PC-3 (cell line): ENCODE results near the gene GPRC5C. TPM values are rescaled to one million over a fixed set of nuclear protein-coding genes. Genes with fewer than 3 reads are reported as not detected.

Experiments
- ATAC-seq: fragments of 200-7000 bp; cut with Tn5 transposase; 2 replicates; pipeline ENCODE4 v1.9.1; 2020; ENCODE audit warnings: mild to moderate bottlenecking, moderate library complexity
- BruUV-seq: library from RNA; stranded (reverse); fragments of 400-500 nt; replicated peaks from 2 replicates; lab custom pipeline; 2021; lab: Mats Ljungman, UMichigan
- CTCF ChIA-PET: fragments of 300-600 bp; sonication (Branson Sonifier 250); formaldehyde crosslinking; loops from one replicate; lab custom pipeline; 2022; ENCODE audit warnings: antibody characterized with exemption; lab: Charles Lee
- POLR2A ChIA-PET: fragments of 300-600 bp; sonication (Branson Sonifier 250); formaldehyde crosslinking; loops from one replicate; lab custom pipeline; 2022; ENCODE audit warnings: antibody characterized with exemption; ENCODE audit not compliant: unreplicated experiment; lab: Charles Lee
- DNase-seq: peaks from one replicate; pipeline ENCODE4 v3.0.0-alpha.2; 2015
- H2AFZ ChIP-seq: fragments of 300-600 bp; sonication (generic); 2 replicates; pipeline ENCODE4 v1.6.0; 2016; ENCODE audit warnings: antibody characterized with exemption, low read length
- H3F3A ChIP-seq: fragments of 300-600 bp; sonication (generic); one replicate; pipeline ENCODE4 v1.6.0; 2017; ENCODE audit warnings: antibody characterized with exemption, low read length, control low read depth, mild to moderate bottlenecking; ENCODE audit not compliant: unreplicated experiment
- H3K27ac ChIP-seq: fragments of 300-600 bp; sonication (generic); 2 replicates; pipeline ENCODE4 v1.5.1; 2016; ENCODE audit warnings: mild to moderate bottlenecking, low read length
- H3K27me3 ChIP-seq: fragments of 300-600 bp; sonication (generic); 2 replicates; pipeline ENCODE4 v1.6.1; 2016; ENCODE audit warnings: low read length, mixed read lengths
- H3K36me3 ChIP-seq: fragments of 300-600 bp; sonication (generic); 2 replicates; pipeline ENCODE4 v1.6.1; 2016; ENCODE audit warnings: low read depth, mixed run types, low read length, mixed read lengths
- H3K4me1 ChIP-seq: fragments of 300-600 bp; sonication (generic); 2 replicates; pipeline ENCODE4 v1.5.1; 2016; ENCODE audit warnings: low read length; ENCODE audit not compliant: insufficient read depth
- H3K4me2 ChIP-seq: fragments of 300-600 bp; sonication (generic); 2 replicates; pipeline ENCODE4 v1.6.0; 2016; ENCODE audit warnings: low read length
- H3K4me3 ChIP-seq: fragments of 300-600 bp; sonication (generic); 2 replicates; pipeline ENCODE4 v1.5.1; 2016; ENCODE audit warnings: mild to moderate bottlenecking, low read length, mixed read lengths
- H3K79me2 ChIP-seq: fragments of 300-600 bp; sonication (generic); 2 replicates; pipeline ENCODE4 v1.6.1; 2017; ENCODE audit warnings: low read length, mixed read lengths
- H3K9ac ChIP-seq: fragments of 300-600 bp; sonication (generic); 2 replicates; pipeline ENCODE4 v1.6.0; 2016; ENCODE audit warnings: mild to moderate bottlenecking, low read length
- H3K9me2 ChIP-seq: fragments of 300-600 bp; sonication (generic); replicated peaks from 2 replicates; pipeline ENCODE4 v1.6.1; 2016; ENCODE audit warnings: mixed run types, low read length, mixed read lengths
- H3K9me3 ChIP-seq: fragments of 300-600 bp; sonication (generic); 2 replicates; pipeline ENCODE4 v1.6.1; 2016; ENCODE audit warnings: low read length, mixed read lengths
- H4K20me1 ChIP-seq: fragments of 300-600 bp; sonication (generic); 2 replicates; pipeline ENCODE4 v1.6.1; 2016; ENCODE audit warnings: low read length, mixed read lengths
- EZH2 ChIP-seq: fragments of 300-600 bp; sonication (generic); IDR thresholded peaks from one replicate; pipeline ENCODE4 v1.6.1; 2017; ENCODE audit warnings: antibody characterized with exemption, mild to moderate bottlenecking, low read length; ENCODE audit not compliant: unreplicated experiment
- EZH2phosphoT487 ChIP-seq: fragments of 300-600 bp; sonication (generic); IDR thresholded peaks from 2 replicates; pipeline ENCODE4 v1.6.1; 2018; ENCODE audit warnings: mild to moderate bottlenecking, antibody characterized with exemption, low read length, borderline replicate concordance
- intact Hi-C: fragments of 100-400 bp; cut with micrococcal nuclease; formaldehyde crosslinking; loops from 2 replicates; pipeline ENCODE4 v1.9.0; 2023
- total RNA-seq: library from RNA; depleted of rRNA; stranded (reverse); fragments of >200 nt; gene quantifications from 2 replicates; pipeline ENCODE4 v1.2.3, GENCODE V29; 2014
- TF ChIP-seq, protein P1 (sequence below): fragments of 300-600 bp; sonication (generic); conservative IDR thresholded peaks from 2 replicates; pipeline ENCODE4 v1.5.1; 2017; ENCODE audit warnings: antibody characterized with exemption, low read depth, mild to moderate bottlenecking, low read length

Gene GPRC5C
- total RNA-seq, 1 experiment from 2014 or later, result 209 TPM

DNA sequence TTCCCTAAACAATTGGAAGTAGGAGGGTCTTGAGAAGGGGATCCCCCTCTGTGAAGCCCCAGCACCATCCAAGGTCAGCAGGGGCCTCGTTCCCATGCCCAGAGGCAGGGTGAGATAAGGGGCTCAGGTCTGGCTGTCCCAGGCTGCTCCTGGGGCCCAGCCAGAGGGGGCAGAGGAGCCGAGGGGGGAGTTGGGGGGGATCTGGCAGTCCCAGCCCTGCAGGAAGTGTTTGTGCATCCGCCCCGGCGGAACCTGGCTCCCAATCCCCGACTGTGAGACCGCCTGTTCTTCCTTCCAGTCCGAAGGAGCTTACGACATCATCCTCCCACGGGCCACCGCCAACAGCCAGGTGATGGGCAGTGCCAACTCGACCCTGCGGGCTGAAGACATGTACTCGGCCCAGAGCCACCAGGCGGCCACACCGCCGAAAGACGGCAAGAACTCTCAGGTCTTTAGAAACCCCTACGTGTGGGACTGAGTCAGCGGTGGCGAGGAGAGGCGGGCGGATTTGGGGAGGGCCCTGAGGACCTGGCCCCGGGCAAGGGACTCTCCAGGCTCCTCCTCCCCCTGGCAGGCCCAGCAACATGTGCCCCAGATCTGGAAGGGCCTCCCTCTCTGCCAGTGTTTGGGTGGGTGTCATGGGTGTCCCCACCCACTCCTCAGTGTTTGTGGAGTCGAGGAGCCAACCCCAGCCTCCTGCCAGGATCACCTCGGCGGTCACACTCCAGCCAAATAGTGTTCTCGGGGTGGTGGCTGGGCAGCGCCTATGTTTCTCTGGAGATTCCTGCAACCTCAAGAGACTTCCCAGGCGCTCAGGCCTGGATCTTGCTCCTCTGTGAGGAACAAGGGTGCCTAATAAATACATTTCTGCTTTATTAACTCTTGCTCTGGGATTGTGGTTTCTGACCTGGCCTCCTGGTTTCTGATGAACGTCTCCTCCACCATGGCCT lies 14.9 kb downstream of the GPRC5C start:
- Histone ChIP-seq H3K9ac (no peak overlapping the region), H4K20me1 (no peaks in the 10 kb centered on the region), H3K9me2 (no peaks in the 10 kb centered on the region), H3K4me3 (no peak overlapping the region), H3K36me3 (peaks cover 26% of the 10 kb centered on the region; the same call in 1 of the 2 replicates), H3K4me2 (no peak overlapping the region), H3K4me1 (peaks cover 13% of the 10 kb centered on the region), H3K27ac (no peak overlapping the region), H3K9me3 (no peaks in the 10 kb centered on the region), H3K27me3 (no peaks in the 10 kb centered on the region), H2AFZ (no peak overlapping the region), H3K79me2 (no peaks in the 10 kb centered on the region), H3F3A (no peaks in the 10 kb centered on the region)
- DNase-seq (no peak), ATAC-seq (no peak)
- intact Hi-C loops, result no loop called here
- POLR2A ChIA-PET, result no interaction called here
- TSS peak; percentile 10 for BruUV-seq
- no peak for TF ChIP-seq EZH2phosphoT487
- TF ChIP-seq, protein P1, sequence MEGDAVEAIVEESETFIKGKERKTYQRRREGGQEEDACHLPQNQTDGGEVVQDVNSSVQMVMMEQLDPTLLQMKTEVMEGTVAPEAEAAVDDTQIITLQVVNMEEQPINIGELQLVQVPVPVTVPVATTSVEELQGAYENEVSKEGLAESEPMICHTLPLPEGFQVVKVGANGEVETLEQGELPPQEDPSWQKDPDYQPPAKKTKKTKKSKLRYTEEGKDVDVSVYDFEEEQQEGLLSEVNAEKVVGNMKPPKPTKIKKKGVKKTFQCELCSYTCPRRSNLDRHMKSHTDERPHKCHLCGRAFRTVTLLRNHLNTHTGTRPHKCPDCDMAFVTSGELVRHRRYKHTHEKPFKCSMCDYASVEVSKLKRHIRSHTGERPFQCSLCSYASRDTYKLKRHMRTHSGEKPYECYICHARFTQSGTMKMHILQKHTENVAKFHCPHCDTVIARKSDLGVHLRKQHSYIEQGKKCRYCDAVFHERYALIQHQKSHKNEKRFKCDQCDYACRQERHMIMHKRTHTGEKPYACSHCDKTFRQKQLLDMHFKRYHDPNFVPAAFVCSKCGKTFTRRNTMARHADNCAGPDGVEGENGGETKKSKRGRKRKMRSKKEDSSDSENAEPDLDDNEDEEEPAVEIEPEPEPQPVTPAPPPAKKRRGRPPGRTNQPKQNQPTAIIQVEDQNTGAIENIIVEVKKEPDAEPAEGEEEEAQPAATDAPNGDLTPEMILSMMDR, result no peak
- CTCF ChIA-PET, result no interaction called here

DNA sequence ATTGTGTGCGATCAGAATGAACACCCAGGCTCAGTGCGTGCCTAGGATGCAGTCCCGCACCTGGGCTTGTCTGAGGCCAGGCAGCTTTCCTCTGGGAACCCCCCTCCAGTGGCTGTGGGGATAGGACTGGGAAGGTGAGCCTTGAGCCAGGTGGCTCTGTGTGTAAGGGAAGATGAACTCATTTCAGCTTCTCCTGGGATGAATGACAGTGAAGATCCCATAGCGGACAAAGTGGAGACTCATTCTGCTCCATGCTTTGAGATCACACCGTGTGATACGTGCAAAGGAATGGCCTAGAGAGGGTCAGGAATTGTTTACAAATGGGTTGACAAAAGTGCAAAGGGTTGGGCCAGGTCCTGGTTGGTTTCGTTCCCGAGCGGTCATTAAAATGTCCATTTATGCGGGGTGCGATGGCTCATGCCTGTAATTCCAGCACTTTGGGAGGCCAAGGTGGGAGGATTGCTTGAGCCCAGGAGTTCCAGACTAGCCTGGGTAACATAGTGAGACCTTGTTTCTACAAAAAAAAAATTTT lies 15.8 kb downstream of the GPRC5C start:
- intact Hi-C loops, result no loop called here
- H3K36me3 ChIP-seq, result peaks cover 26% of the 10 kb centered on the region; the same call in 1 of the 2 replicates
- BruUV-seq, result no TSS peak
- H3K9me3 ChIP-seq, result no peaks in the 10 kb centered on the region
- no peak overlapping the region for H2AFZ ChIP-seq
- H3K27me3 ChIP-seq, result no peaks in the 10 kb centered on the region
- ATAC-seq, result no peak
- H3K27ac ChIP-seq, result no peak overlapping the region
- no peak for DNase-seq
- H3K9me2 ChIP-seq, result no peaks in the 10 kb centered on the region
- H3F3A ChIP-seq, result no peaks in the 10 kb centered on the region
- peaks cover 7% of the 10 kb centered on the region for H3K4me1 ChIP-seq
- H3K4me2 ChIP-seq, result no peak overlapping the region
- no peaks in the 10 kb centered on the region for H4K20me1 ChIP-seq
- H3K79me2 ChIP-seq, result no peaks in the 10 kb centered on the region
- ChIA-PET POLR2A (interaction anchor here (0.6 kb wide), 1 partner anchor 17 kb away, joined by 5 read pairs; no protein-coding TSS in a partner anchor), CTCF (no interaction called here)
- no peak overlapping the region for H3K4me3 ChIP-seq
- no peak for TF ChIP-seq EZH2
- no peak for TF ChIP-seq EZH2phosphoT487
- TF ChIP-seq, protein P1, result no peak
- H3K9ac ChIP-seq, result no peak overlapping the region
